ENCODE results near the gene CMBL. TPM values are rescaled to one million over a fixed set of nuclear protein-coding genes. Genes with fewer than 3 reads are reported as not detected.

Gene CMBL
- total RNA-seq, 1 donor from 2014 or later, result 20.5 TPM

- Mint-ChIP-seq H3K4me3 (ENCODE audit: unreplicated experiment) (no peak overlapping the region), H3K27me3 (ENCODE audit: low read depth) (no peaks in the 10 kb centered on the region), H3K36me3 (ENCODE audit: low read depth) (peaks cover 6% of the 10 kb centered on the region), H3K4me1 (ENCODE audit: low read depth) (peaks cover 10% of the 10 kb centered on the region), H3K27ac (ENCODE audit: unreplicated experiment) (no peak overlapping the region), H3K9me3 (ENCODE audit: low read depth) (no peaks in the 10 kb centered on the region)
- DNase-seq (ENCODE audit: low spot score), result peak; percentile 90
- peak; percentile 97 for TF ChIP-seq CTCF (IDR thresholded peaks at IDR 0.05)
Measured at GRCh38 chr5:10283927-10284635, 23.6 kb downstream of the CMBL start.

- Mint-ChIP-seq H3K9me3 (ENCODE audit: low read depth) (no peaks in the 10 kb centered on the region), H3K27me3 (ENCODE audit: low read depth) (no peaks in the 10 kb centered on the region), H3K36me3 (ENCODE audit: low read depth) (peaks cover 4% of the 10 kb centered on the region), H3K27ac (ENCODE audit: unreplicated experiment) (no peak overlapping the region), H3K4me3 (ENCODE audit: unreplicated experiment) (no peak overlapping the region), H3K4me1 (ENCODE audit: low read depth) (peaks cover 10% of the 10 kb centered on the region)
- no peak for TF ChIP-seq CTCF (IDR thresholded peaks at IDR 0.05)
- DNase-seq (ENCODE audit: low spot score), result no peak
Measured at GRCh38 chr5:10279925-10280720, 27.6 kb downstream of the CMBL start.

- H3K36me3 Mint-ChIP-seq (ENCODE audit: low read depth), result peaks cover 4% of the 10 kb centered on the region
Measured at GRCh38 chr5:10279328-10279727, 28.4 kb downstream of the CMBL start.

GRCh38 chr5:10278658-10279279, 28.9 kb downstream of the CMBL start:
- Mint-ChIP-seq H3K36me3 (ENCODE audit: low read depth) (peaks cover 5% of the 10 kb centered on the region), H3K4me1 (ENCODE audit: low read depth) (peaks cover 2% of the 10 kb centered on the region), H3K9me3 (ENCODE audit: low read depth) (no peaks in the 10 kb centered on the region), H3K27ac (ENCODE audit: unreplicated experiment) (no peak overlapping the region), H3K4me3 (ENCODE audit: unreplicated experiment) (no peak overlapping the region), H3K27me3 (ENCODE audit: low read depth) (no peaks in the 10 kb centered on the region)
- TF ChIP-seq CTCF (IDR thresholded peaks at IDR 0.05), result no peak
- DNase-seq (ENCODE audit: low spot score), result peak; percentile 35

More at GRCh38 chr5:10279328-10279727, 28.4 kb downstream of the CMBL start:
- Mint-ChIP-seq H3K4me1 (ENCODE audit: low read depth) (peaks cover 7% of the 10 kb centered on the region), H3K27me3 (ENCODE audit: low read depth) (no peaks in the 10 kb centered on the region), H3K27ac (ENCODE audit: unreplicated experiment) (no peak overlapping the region), H3K9me3 (ENCODE audit: low read depth) (no peaks in the 10 kb centered on the region), H3K4me3 (ENCODE audit: unreplicated experiment) (no peak overlapping the region)
- TF ChIP-seq CTCF (IDR thresholded peaks at IDR 0.05), result no peak
- no peak for DNase-seq (ENCODE audit: low spot score)
